HG03439 (cell line): Measurements from ENCODE around the gene SNIP1.
"Not testable (repeated sequence)": the region's sequence is repeated elsewhere in the genome, so short reads cannot be mapped to it uniquely, and the experiment has no call there.

Experiments used
- ATAC-seq: cut with Tn5 transposase; IDR thresholded peaks from one replicate; pipeline ENCODE4 v1.9.1; 2021; ENCODE audit warnings: mild to moderate bottlenecking, moderate library complexity; ENCODE audit not compliant: unreplicated experiment

Gene SNIP1

DNA sequence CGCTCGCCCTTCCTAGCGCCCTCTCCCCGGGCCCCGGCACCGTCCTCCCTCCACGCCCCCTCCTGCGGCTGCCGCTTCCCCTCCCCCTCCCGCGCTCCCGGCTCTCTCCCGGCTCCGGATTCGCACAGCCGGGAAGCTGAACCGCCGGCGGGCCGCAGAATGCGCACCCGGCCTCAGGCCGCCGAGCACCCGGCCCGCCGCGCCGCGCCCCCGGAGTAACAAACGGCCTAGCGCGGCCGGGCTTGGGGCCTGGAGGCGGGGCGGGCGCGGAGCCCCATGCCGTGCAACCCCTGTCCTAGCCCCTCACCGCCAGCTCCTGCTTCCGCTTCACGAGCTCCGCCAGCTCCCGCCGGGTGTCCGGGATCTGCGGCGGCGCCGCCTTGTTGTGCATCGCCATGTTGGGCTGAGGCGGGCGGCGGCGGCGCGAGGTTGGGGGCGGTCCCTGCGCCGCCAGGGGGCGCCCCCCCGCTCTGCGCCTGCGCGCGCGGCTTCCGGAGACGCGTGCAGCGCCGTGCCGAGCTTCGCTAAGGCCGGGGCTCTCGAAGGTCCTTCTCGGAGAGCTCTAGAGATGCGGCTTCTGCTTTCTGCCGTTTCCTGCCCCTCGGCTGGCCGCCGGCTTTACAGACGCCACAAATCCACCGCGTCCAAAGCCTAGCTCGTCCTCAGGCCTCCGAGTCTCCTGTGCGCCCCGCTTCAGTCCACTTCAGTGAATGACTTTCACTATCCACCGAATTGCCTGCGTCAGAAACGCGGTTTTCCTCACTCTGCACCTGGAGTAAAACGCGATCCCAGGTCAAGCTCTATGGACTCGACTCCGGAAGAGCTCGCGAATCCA lies 39.5 kb downstream of the SNIP1 start, which contains the start of gene MEAF6:
MEAF6 (minus strand) TSS at position 417 of the 835 bp plus-strand sequence; CDS start at position 397, 20 bp downstream.
- peak; percentile 88 for ATAC-seq

DNA sequence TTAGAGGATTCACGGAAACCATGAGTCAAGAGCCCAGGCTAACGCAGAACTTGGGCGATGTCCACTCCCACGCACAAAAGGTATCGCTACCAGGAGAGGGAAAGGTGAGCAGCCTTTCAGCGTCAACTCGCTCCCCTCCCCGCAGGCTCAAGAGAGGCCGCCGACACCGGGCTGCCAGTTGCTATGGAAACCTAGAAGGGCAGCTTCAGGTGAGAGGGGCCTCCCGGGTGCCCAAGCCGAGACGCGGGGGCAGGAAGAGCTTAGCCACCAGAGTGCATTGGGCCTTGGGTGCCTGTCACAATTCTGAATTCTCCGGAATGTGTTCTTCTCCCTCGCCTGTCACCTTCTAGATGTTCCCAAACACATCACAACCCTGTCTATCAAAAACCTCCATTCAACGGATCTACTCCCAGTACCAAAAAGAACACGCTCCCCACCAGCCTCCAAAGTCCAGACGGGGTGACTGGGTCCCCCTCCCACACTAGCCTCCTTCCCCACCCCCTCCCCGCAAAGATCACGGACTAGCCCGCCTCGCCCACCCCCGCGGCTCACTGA lies 40.2 kb downstream of the SNIP1 start:
- peak; percentile 32 for ATAC-seq

DNA sequence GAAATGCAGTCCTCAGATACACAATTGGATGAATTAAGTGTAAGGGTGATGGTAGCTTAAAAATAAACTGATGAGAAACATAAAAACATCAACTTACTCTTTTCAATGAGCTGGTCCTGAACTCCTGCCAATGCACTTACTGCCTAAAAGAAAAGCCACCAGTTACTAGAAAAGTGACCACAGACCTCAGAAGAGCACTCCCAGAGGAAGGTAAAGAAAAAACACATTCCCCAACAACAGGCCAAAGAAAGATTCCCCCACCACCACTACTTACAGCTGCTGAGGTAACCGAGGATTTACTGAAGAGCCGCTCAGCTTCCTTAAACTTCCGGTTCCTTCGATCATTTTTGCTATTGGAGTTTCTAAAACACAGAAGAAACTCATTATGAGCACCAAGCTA lies 44.9 kb downstream of the SNIP1 start:
- ATAC-seq, result no peak

DNA sequence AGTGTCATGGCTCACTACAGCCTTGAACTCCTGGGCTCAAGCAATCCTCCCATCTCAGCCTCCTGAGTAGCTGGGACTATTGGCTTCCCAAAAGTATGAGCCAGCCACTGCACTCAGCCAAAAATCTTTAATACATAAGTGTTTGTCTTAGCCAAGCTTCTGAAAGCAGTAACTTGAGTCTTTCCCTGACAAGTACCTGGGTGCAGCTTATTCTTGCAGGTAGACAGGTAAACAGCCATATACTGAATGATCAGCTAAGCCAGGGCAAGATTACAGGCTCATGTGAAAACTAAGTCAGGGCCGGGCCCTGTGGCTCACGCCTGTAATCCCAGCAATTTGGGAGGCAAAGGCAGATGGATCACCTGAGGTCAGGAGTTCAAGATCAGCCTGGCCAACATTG lies 47.4 kb downstream of the SNIP1 start:
- ATAC-seq, result no peak

DNA sequence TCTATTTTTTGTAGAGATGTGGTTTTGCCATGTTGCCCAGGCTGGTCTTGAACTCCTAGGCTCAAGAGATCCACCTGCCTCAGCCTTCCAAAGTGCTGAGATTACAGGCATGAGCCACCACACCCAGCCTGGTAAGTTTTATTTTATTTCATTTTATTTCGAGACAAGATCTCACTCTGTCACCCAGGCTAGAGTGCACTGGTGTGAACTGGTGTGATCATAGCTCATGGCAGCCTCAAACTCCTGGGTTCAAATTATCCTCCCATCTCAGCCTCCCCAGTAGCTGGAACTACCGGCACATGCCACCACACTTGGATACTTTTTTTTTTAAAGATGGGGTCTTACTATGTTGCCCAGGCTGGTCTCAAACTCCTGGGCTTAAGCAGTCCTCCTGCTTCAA lies 51.3 kb downstream of the SNIP1 start:
- not testable (repeated sequence) for ATAC-seq

DNA sequence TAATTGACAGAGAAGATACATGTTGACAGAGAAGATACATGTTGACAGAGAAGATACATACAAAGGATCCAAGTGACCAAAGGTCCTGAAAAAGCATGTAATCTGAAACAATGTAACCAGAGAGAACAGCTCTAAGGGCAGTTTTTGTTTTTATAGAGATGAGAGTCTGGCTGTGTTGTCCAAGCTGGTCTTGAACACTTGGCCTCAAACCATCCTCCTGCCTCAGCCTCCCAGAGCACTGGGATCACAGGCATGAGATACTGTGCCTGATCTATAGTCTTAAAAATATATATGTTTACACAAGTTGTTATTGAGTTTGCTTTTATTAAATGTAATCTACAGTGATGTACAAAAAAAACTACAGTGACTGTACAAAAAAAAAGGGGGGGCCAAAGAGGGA lies 52.0 kb downstream of the SNIP1 start:
- ATAC-seq, result no peak

DNA sequence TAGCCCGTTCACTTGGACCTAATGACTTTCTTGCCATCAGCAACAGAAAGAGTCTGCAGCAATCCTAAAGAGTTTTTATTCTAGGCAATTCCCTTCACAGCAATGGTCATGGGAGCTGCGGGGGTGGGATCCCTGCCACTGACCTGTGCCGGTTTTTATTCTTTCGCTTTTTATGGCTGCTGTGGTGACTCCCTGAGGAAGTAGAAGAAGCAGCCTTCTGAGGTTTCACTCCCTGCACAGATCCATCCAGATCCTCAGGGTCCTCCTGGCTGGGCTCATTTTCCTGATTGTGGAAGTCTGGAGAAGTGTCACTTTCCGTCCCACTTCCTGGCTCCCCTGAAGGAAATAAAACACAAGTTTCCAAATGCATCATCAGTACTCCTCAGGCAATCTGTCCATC lies 52.4 kb downstream of the SNIP1 start:
- ATAC-seq, result no peak

DNA sequence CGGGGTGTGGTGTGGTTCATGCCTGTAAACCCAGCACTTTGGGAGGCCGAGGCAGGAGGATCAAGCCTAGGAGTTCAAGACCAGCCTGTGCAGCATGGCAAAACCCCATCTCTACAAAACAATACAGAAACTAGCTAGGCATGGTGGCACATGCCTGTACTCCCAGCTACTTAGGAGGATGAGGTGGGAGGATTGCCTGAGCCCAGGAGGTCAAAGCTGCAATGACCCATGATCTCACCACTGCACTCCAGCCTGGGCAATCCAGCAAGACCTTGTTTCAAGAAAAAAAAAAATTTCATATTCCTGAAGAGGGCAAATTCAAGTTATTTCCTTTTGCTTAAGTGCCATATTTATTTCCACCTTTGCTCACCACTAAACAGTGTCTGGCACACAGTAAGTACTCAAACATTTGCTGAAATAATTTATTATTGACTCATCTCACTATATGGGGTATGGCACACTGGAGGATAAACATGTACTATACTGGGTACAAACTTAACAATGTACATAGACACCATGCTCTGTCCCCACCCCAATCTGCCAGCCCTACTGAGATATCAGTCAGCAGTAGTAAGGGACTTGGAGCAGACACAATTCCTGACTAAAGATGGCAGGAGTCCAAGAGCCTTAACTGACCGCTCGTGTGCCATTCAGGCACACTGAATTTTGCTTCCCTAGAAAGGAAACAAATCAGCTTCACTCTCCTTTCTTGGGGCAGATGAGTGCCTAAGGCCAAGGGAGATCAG lies 55.0 kb downstream of the SNIP1 start:
- no peak for ATAC-seq

DNA sequence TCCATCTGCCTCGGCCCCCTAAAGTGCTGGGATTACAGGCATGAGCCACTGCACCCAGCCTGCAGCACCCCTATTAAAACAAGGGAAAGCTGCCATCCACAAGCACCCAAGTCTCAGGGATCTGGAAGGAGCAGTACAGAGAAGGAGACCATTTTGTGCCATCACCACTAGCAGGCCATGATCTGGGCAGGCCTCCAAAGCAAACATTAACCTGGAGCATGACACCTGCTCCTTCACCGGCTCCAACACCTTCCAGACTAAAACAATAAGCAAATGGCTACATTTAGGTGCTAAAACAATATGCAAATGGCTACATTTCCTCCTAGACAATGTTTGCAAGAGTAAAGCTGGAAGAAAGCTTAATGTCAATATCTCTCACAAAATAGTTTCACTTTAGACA lies 56.3 kb downstream of the SNIP1 start:
- no peak for ATAC-seq

DNA sequence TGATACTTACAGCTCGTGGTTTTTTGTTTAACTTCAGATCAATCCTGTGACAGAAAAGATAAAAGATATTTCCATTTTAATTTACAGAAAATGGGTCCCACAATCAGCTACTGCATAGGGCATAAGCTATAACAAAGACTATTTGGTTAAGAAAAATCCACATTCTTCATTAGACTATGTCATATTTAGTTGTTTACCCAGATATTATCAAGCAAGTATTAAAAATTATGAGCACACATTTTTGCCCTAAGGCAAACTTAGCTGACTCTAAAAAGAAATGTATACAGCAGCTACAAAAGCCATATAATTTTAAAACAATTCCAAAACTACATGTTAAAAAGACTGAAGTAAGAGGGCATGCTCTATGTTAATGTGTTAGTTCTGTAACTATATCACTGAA lies 58.2 kb downstream of the SNIP1 start:
- no peak for ATAC-seq

DNA sequence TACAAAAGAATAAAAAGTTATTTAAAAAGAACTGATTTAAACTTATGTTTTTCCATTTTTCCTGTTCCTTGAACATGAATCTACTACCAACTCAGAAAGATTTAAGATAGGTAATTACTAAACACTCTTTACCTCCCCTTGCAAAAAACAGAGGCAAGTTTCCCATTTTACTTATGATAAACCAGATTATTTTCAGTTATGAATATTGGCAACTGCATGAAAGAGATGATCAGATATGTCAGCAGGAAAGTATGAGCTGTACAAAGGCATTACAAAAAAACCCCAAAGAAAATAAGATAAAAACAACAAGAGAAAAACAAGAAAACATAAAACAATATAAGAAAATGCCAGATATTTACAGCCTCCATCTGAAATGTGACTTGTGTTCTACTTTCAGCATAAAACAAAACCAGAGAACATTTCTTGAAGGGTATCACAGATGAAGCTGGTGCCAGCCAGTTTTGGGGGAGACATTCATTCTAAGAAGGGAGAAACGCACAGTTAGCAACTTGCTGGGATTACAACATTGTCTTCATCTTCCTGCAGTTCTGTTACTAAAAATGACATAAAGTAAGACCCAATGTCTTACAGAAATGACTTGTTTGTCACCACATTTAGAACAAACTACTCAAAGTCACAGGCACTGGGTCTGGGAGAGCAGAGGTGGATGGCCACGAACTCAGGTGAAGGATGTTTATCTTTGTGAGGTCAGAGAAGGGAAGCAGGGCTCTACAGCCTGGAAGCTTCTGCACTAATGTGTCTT lies 60.6 kb downstream of the SNIP1 start:
- ATAC-seq, result no peak

DNA sequence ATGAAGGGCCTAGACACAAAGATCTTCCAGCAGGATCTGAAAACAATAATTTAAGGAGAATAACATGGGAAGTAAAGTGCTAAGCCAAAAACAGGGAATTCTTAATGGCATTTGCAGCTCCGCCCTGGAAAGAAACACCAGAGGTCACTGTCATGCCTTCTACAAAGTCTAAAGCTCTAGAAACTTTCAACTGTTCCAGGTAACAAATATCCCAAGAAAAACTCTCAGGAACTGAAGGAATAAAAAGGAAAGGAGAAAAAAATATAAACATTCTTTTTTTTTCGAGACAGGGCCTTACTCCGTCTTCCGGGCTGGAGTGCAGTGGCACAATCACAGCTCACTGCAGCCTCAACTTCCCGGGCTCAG lies 66.5 kb downstream of the SNIP1 start:
- ATAC-seq, result no peak

DNA sequence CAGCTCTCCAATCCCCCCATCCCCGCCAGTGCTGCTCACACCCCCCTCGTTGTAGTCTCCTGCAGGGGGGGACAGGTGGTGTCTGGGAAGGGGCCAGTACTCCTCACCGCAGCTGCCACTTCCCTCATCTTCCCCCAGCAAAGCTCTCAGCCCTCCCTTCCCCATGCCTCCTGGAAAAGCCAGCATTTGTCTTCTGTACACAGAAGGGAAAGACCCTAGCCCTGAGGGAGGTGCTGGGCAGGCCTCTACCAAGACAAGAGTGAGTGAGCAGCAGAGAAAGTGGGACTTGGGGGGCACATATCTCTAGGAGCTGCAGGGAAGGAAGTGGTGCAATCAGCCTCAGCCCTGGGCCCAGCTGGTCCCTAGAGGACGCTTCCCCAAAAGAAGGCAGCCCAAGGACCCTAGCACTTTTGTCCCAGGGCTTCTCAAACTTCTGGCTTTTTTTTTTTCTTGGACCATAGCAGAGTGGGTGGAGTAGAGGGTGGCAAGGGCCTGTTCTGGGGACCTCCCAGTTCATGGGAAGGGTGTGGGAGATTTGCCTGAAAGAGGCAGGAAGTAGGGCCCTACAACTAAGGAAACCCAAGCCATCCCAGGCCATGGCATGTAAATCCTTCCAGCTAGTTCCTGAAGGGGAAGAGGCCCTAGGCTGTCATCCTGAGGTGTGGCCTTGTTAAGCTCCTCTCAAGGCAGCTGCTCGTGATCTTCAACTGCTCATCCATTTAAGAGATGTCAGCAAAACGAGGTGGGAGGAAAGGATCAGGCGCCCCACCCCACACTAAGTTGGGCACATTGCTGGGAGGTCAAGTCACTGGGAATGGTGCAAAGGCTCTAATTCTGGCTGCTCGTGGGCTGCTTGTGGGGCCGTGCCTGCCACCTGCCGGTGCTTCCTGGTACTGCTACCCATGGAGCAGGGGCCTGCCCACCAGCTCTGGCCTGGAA lies 67.1 kb downstream of the SNIP1 start:
- no peak for ATAC-seq

DNA sequence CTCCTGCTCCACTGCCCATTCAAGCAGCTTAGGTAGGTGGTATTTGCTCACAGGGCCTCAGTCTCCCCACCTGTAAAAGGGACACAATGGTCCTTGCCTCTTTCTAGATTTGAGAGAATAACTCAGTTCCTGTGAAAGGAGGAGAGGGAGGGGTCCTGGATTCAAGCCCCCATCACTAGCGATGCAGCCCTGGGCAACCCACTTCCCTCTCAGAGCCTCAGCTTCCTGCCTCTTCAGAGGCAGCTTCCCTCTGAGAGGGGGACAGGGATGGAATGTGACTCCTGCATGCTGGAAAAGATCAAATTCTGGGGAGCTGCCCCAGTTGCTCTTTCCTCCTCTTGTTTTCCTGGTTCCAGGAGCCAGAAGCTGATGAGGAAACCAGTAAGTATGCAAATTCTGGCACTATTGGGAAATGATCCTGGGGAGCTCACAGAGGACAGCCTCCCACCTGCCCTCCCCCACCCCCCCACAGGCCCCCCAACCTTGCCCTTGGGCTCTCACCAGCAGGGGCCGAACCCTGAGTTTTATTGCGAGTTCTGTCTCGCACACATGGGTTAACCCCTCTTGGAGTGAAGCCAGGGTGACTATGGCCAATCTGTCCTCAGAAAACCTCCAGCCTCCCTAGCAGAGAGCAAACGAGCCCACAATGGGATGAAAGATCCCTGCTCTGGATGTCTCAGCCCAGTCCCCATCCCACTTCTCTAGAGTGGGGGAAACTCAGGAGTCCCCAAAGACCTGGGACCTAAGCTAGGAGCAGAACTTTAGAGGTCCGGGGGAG lies 68.0 kb downstream of the SNIP1 start:
- no peak for ATAC-seq
